ENCODE results near the gene KLHL13. TPM values are rescaled to one million over a fixed set of nuclear protein-coding genes. Genes with fewer than 3 reads are reported as not detected.

Gene KLHL13, protein sequence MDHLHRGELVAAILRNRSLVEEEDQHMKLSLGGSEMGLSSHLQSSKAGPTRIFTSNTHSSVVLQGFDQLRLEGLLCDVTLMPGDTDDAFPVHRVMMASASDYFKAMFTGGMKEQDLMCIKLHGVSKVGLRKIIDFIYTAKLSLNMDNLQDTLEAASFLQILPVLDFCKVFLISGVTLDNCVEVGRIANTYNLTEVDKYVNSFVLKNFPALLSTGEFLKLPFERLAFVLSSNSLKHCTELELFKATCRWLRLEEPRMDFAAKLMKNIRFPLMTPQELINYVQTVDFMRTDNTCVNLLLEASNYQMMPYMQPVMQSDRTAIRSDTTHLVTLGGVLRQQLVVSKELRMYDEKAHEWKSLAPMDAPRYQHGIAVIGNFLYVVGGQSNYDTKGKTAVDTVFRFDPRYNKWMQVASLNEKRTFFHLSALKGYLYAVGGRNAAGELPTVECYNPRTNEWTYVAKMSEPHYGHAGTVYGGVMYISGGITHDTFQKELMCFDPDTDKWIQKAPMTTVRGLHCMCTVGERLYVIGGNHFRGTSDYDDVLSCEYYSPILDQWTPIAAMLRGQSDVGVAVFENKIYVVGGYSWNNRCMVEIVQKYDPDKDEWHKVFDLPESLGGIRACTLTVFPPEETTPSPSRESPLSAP
- total RNA-seq (ENCODE audit: unreplicated experiment), result 46.9 TPM
- long read RNA-seq, partial matches to known transcripts, result 4 of 19 reads
- long read RNA-seq, other reads (novel, unspliced or antisense), result 5 of 19 reads

DNA sequence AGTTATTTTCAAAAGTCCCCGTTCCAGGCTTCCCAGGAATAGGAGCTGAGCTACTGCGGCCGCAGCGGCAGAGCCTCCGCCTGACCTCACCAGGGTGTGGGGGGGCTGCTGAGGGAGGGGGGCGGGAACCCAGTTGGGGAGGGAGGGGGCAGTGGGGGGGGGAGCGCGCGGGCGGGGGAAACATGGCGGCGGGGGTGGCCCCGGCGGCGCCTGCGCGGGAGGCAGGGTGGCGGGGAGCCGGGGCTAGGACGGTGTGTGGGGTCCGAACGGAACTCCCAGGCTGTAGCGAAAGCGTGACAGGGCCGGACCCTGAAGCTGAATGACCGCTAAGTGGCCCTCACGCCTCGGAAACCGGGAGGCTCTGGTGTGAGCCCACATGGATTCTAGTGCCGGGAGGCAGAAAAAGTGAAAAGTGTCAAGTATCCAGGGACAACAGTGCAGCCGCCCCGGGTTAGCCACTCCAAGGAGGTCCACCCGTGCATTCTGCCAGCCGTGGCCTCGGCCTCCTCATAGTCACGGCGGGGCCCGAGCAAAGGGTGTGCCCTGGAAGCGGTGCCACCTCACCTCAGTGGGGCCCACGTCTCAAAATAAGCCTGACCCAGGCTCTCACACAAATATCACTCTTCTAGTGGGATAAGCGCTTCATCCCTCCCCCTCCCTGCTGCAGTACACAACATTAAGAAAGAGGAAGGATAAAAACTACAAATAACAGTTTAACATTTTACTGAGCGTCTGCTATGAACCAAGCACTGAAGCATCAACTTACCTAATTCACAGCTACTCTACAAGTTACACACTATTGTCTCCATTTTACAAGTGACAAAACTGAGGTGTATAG is at the start of gene KLHL13:
TSS of gene KLHL13 (minus strand) at position 98 of the 838 bp plus-strand sequence. CDS start 88,337 bp downstream, outside the sequence.
- Mint-ChIP-seq H3K4me3 (ENCODE audit: unreplicated experiment) (peak within 1 kb of the TSS; percentile 96), H3K4me1 (ENCODE audit: low read depth, unreplicated experiment) (peaks cover 2% of the 10 kb centered on the region), H3K9me3 (ENCODE audit: unreplicated experiment) (no peaks in the 10 kb centered on the region), H3K36me3 (ENCODE audit: unreplicated experiment) (no peaks in the 10 kb centered on the region), H3K27ac (ENCODE audit: unreplicated experiment) (peak within 1 kb of the TSS; percentile 48), H3K27me3 (ENCODE audit: unreplicated experiment) (peaks cover 3% of the 10 kb centered on the region)
- TF ChIP-seq, protein P1, sequence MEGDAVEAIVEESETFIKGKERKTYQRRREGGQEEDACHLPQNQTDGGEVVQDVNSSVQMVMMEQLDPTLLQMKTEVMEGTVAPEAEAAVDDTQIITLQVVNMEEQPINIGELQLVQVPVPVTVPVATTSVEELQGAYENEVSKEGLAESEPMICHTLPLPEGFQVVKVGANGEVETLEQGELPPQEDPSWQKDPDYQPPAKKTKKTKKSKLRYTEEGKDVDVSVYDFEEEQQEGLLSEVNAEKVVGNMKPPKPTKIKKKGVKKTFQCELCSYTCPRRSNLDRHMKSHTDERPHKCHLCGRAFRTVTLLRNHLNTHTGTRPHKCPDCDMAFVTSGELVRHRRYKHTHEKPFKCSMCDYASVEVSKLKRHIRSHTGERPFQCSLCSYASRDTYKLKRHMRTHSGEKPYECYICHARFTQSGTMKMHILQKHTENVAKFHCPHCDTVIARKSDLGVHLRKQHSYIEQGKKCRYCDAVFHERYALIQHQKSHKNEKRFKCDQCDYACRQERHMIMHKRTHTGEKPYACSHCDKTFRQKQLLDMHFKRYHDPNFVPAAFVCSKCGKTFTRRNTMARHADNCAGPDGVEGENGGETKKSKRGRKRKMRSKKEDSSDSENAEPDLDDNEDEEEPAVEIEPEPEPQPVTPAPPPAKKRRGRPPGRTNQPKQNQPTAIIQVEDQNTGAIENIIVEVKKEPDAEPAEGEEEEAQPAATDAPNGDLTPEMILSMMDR (IDR thresholded peaks at IDR 0.05; ENCODE audit: partially characterized antibody, unreplicated experiment), result no peak
- DNase-seq, result peak; percentile 35

- no peaks in the 10 kb centered on the region for H3K4me1 Mint-ChIP-seq (ENCODE audit: low read depth, unreplicated experiment)
- no peaks in the 10 kb centered on the region for H3K36me3 Mint-ChIP-seq (ENCODE audit: unreplicated experiment)
- no peaks in the 10 kb centered on the region for H3K27me3 Mint-ChIP-seq (ENCODE audit: unreplicated experiment)
- H3K4me3 Mint-ChIP-seq (ENCODE audit: unreplicated experiment), result no peak overlapping the region
- no peak for DNase-seq
- H3K27ac Mint-ChIP-seq (ENCODE audit: unreplicated experiment), result no peak overlapping the region
- TF ChIP-seq, protein P1 (IDR thresholded peaks at IDR 0.05; ENCODE audit: partially characterized antibody, unreplicated experiment), result no peak
- H3K9me3 Mint-ChIP-seq (ENCODE audit: unreplicated experiment), result no peaks in the 10 kb centered on the region
These were observed 47.5 kb upstream of the KLHL13 start for GRCh38 chrX:118164138-118164537.

GRCh38 chrX:118156953-118157608 is 40.5 kb upstream of the KLHL13 start:
- Mint-ChIP-seq H3K36me3 (ENCODE audit: unreplicated experiment) (no peaks in the 10 kb centered on the region), H3K27me3 (ENCODE audit: unreplicated experiment) (no peaks in the 10 kb centered on the region), H3K4me1 (ENCODE audit: low read depth, unreplicated experiment) (no peaks in the 10 kb centered on the region), H3K27ac (ENCODE audit: unreplicated experiment) (no peak overlapping the region), H3K9me3 (ENCODE audit: unreplicated experiment) (no peaks in the 10 kb centered on the region), H3K4me3 (ENCODE audit: unreplicated experiment) (no peak overlapping the region)
- TF ChIP-seq, protein P1 (IDR thresholded peaks at IDR 0.05; ENCODE audit: partially characterized antibody, unreplicated experiment), result no peak
- no peak for DNase-seq

DNA sequence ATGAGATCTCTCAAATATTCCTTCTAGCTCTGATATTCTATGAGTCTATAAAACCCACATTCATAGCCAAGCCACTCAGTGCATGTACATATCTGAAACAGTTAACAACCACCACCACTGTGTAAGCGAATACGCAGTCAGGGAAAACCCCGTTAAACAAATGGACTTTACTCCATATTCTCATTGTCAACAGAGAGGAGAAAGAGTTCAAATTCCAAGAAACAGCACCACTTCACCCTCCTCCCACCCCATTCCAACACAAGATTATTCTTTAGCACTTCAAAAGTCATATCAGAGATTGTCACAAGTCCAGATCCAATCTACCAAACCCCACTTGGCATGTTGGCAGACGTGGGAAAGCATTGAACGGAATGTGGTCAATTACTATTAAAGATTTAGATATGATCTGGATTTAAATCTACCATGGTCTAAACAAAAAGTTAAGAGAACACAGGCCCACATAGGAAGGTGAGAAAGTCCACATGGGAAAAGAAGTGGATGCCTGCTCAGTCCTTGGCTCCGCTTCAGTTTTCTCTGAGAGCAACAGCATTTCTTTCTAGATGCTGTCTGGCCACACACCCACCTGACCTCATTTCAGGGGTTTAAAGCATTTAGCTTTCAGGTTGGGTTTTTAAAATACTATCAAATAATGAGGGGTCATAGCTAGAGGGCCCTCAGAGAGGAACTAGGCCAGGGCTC is 39.8 kb upstream of the KLHL13 start:
- no peaks in the 10 kb centered on the region for H3K36me3 Mint-ChIP-seq (ENCODE audit: unreplicated experiment)
- H3K27me3 Mint-ChIP-seq (ENCODE audit: unreplicated experiment), result no peaks in the 10 kb centered on the region
- H3K9me3 Mint-ChIP-seq (ENCODE audit: unreplicated experiment), result no peaks in the 10 kb centered on the region

More for the DNA sequence above, 39.8 kb upstream of the KLHL13 start:
- H3K27ac Mint-ChIP-seq (ENCODE audit: unreplicated experiment), result no peak overlapping the region
- no peak for DNase-seq
- TF ChIP-seq, protein P1 (IDR thresholded peaks at IDR 0.05; ENCODE audit: partially characterized antibody, unreplicated experiment), result no peak
- no peaks in the 10 kb centered on the region for H3K4me1 Mint-ChIP-seq (ENCODE audit: low read depth, unreplicated experiment)
- H3K4me3 Mint-ChIP-seq (ENCODE audit: unreplicated experiment), result no peak overlapping the region

All from glutamatergic neuron (in vitro differentiated cells).